Aorta (tissue), 5 donors: ENCODE data around the gene EPOP. TPM values are rescaled to one million over a fixed set of nuclear protein-coding genes. Genes with fewer than 3 reads are reported as not detected.
A peak's percentile ranks its signal among the peaks of the same experiment; 100 is the strongest.

Source experiments
- ATAC-seq: fragments of 200-7000 bp; cut with Tn5 transposase; one replicate; pipeline ENCODE4 v1.9.1; 2022; ENCODE audit warnings: moderate library complexity; ENCODE audit not compliant: low FRiP score
- DNase-seq, 2 donors: peaks; one replicate each; pipeline ENCODE4 v3.0.0-alpha.2; 2020
- H3K27ac ChIP-seq, 2 donors: one replicate each; pipeline ENCODE4 v1.5.1; 2013; ENCODE audit warnings: low read length in 2 of 2, mild to moderate bottlenecking in 2 of 2, moderate library complexity in 2 of 2, control low read depth in 1 of 2, inconsistent platforms in 1 of 2, low read depth in 1 of 2
- H3K27me3 ChIP-seq, 2 donors: one replicate each; pipeline ENCODE4 v1.6.1; 2013; ENCODE audit warnings: control low read depth in 1 of 2, low read length in 1 of 2, mild to moderate bottlenecking in 1 of 2, moderate library complexity in 1 of 2; ENCODE audit not compliant: insufficient read depth in 2 of 2, control insufficient read depth in 1 of 2
- H3K36me3 ChIP-seq, 2 donors: one replicate each; pipeline ENCODE4 v1.6.1; 2013; ENCODE audit warnings: control low read depth in 1 of 2, low read length in 1 of 2, mild to moderate bottlenecking in 1 of 2; ENCODE audit not compliant: insufficient read depth in 2 of 2, control insufficient read depth in 1 of 2
- H3K4me1 ChIP-seq, 2 donors: one replicate each; pipeline ENCODE4 v1.6.1; 2013; ENCODE audit warnings: low read length in 2 of 2, control low read depth in 1 of 2, mild to moderate bottlenecking in 1 of 2, moderate library complexity in 1 of 2; ENCODE audit not compliant: insufficient read depth in 2 of 2, control insufficient read depth in 1 of 2
- H3K4me3 ChIP-seq, 2 donors: one replicate each; pipeline ENCODE4 v1.5.1; 2013; ENCODE audit warnings: low read length in 2 of 2, control low read depth in 1 of 2, mild to moderate bottlenecking in 1 of 2
- H3K9me3 ChIP-seq: one replicate; pipeline ENCODE4 v1.6.1; 2013; ENCODE audit warnings: mild to moderate bottlenecking, low read length; ENCODE audit not compliant: control insufficient read depth
- WGBS, 2 donors: extraction: QIAGEN DNeasy Blood & Tissue Kit; methylation state at CpG; one replicate each; pipeline ENCODE4 v1.1.7; 2013; 5-methylcytosine and 5-hydroxymethylcytosine counted together
- intact Hi-C, 2 donors: fragments of 100-400 bp; cut with DNase I; formaldehyde crosslinking; loops; one replicate each; pipeline versions ENCODE4 v1.14.2 to v1.15.0; 2022
- polyA plus RNA-seq, 2 donors: library from polyadenylated mRNA; stranded (reverse); fragments of 200-250 nt; gene quantifications; one replicate each; pipeline ENCODE4 v1.2.3, GENCODE V29; 2013
- total RNA-seq, 2 donors: library from RNA; stranded (reverse); fragmentation: NEBNext Ultra II Directional; extraction: Animal tissue kit (Norgen Biotek cat#: 25700); gene quantifications; one replicate each; pipeline ENCODE4 v1.2.1, GENCODE V29; 2021
- donor health status: healthy with polysubstance abuse.
- donor health status: Bipolar disorder and iron deficiency.
- donor health status: DM: no; HTN: no; CAD: no.
- donor health status: DM: no; HTN: no; CAD: no.
- donor health status: DM: yes; HTN: yes; CAD: no.

Gene EPOP
- total and polyA plus RNA-seq, 4 donors, result 0.64 to 1.5 (median 1.3) TPM; not detected in 1

GRCh38 chr17:38685491-38685890 is 10.7 kb upstream of the EPOP start:
- H3K27me3 ChIP-seq, result no peaks in the 10 kb centered on the region
- DNase-seq (peak in 1 of 2 donors; percentile 79), ATAC-seq (no peak)
- no peaks in the 10 kb centered on the region for H3K4me1 ChIP-seq
- no peaks in the 10 kb centered on the region for H3K9me3 ChIP-seq
- 84 to 85% methylated on average over 12 of the region's 12 CpGs for WGBS, 2 donors
- intact Hi-C loops, result no loop called here
- no peak overlapping the region for H3K27ac ChIP-seq
- H3K36me3 ChIP-seq, result no peaks in the 10 kb centered on the region
- no peak overlapping the region for H3K4me3 ChIP-seq

GRCh38 chr17:38681096-38681495 is 6.3 kb upstream of the EPOP start:
- intact Hi-C loops, result no loop called here
- H3K9me3 ChIP-seq, result no peaks in the 10 kb centered on the region
- no peaks in the 10 kb centered on the region for H3K36me3 ChIP-seq
- H3K27me3 ChIP-seq, result no peaks in the 10 kb centered on the region
- no peak for DNase-seq
- WGBS, 2 donors, result 84 to 87% methylated on average over 3 of the region's 3 CpGs
- ATAC-seq, result no peak
- no peaks in the 10 kb centered on the region for H3K4me1 ChIP-seq
- no peak overlapping the region for H3K27ac ChIP-seq
- no peak overlapping the region for H3K4me3 ChIP-seq

GRCh38 chr17:38677819-38678218 is 3.1 kb upstream of the EPOP start:
- no peaks in the 10 kb centered on the region for H3K36me3 ChIP-seq
- H3K9me3 ChIP-seq, result no peaks in the 10 kb centered on the region
- H3K27ac ChIP-seq, result no peak overlapping the region
- DNase-seq, result no peak
- H3K4me1 ChIP-seq, result no peaks in the 10 kb centered on the region
- intact Hi-C loops, result loop anchor here (2.0 to 10.0 kb wide), 3 partner anchors 57 to 477 kb away; partner anchors contain the start of gene PLXDC1 (in 1 of the 2)
- no peaks in the 10 kb centered on the region for H3K27me3 ChIP-seq
- 86 to 91% methylated on average over 6 of the region's 6 CpGs for WGBS, 2 donors
- ATAC-seq, result no peak
- H3K4me3 ChIP-seq, result no peak overlapping the region

- Histone ChIP-seq H3K9me3 (no peaks in the 10 kb centered on the region), H3K4me3 (no peak overlapping the region), H3K4me1 (no peaks in the 10 kb centered on the region), H3K36me3 (no peaks in the 10 kb centered on the region), H3K27me3 (no peaks in the 10 kb centered on the region), H3K27ac (no peak overlapping the region)
- DNase-seq (peak; percentile 86 to 92), ATAC-seq (peak; percentile 84)
- 14 to 16% methylated on average over 9 of the region's 9 CpGs for WGBS, 2 donors
- intact Hi-C loops, result loop anchor here (2.0 to 10.0 kb wide), 3 partner anchors 58 to 478 kb away; partner anchors contain the start of gene PLXDC1 (in 1 of the 2)
Measured at GRCh38 chr17:38676706-38677504, 2.1 kb upstream of the EPOP start.

GRCh38 chr17:38674014-38674748 is 576 bp downstream of the EPOP start:
- Histone ChIP-seq H3K4me3 (peak overlapping the region; percentile 4 to 61), H3K27me3 (no peaks in the 10 kb centered on the region), H3K36me3 (no peaks in the 10 kb centered on the region), H3K4me1 (no peaks in the 10 kb centered on the region), H3K9me3 (no peaks in the 10 kb centered on the region), H3K27ac (no peak overlapping the region)
- no peak for ATAC-seq
- intact Hi-C loops, result loop anchor here in 1 of 2 donors (10.0 kb wide), 2 partner anchors 229 to 481 kb away; partner anchors contain the start of gene PLXDC1
- DNase-seq, result peak in 1 of 2 donors; percentile 81
- 1 to 2% methylated on average over 57 to 85 of the region's 85 CpGs for WGBS, 2 donors

GRCh38 chr17:38673707-38674013 is 1.1 kb downstream of the EPOP start:
- Histone ChIP-seq H3K27ac (no peak overlapping the region), H3K4me1 (no peaks in the 10 kb centered on the region), H3K36me3 (no peaks in the 10 kb centered on the region), H3K4me3 (no peak overlapping the region), H3K27me3 (no peaks in the 10 kb centered on the region), H3K9me3 (no peaks in the 10 kb centered on the region)
- peak in 1 of 2 donors; percentile 79 for DNase-seq
- ATAC-seq, result peak; percentile 6
- intact Hi-C loops, result loop anchor here in 1 of 2 donors (10.0 kb wide), 2 partner anchors 229 to 481 kb away; partner anchors contain the start of gene PLXDC1
- 1% methylated on average over 35 to 41 of the region's 41 CpGs for WGBS, 2 donors

GRCh38 chr17:38672788-38673706 is 1.7 kb downstream of the EPOP start:
- H3K4me1 ChIP-seq, result no peaks in the 10 kb centered on the region
- H3K27me3 ChIP-seq, result no peaks in the 10 kb centered on the region
- no peak overlapping the region for H3K27ac ChIP-seq
- ATAC-seq (no peak), DNase-seq (no peak)
- intact Hi-C loops, result loop anchor here in 1 of 2 donors (10.0 kb wide), 2 partner anchors 228 to 482 kb away; partner anchors contain the start of gene PLXDC1
- WGBS, 2 donors, result 16% methylated on average over 45 to 46 of the region's 46 CpGs
- H3K9me3 ChIP-seq, result no peaks in the 10 kb centered on the region
- H3K36me3 ChIP-seq, result no peaks in the 10 kb centered on the region
- no peak overlapping the region for H3K4me3 ChIP-seq
